Neural progenitor cell (in vitro differentiated cells): ENCODE measurements around the gene RAG2. TPM values are rescaled to one million over a fixed set of nuclear protein-coding genes. Genes with fewer than 3 reads are reported as not detected.

Experiments
- DNase-seq: peaks from one replicate; pipeline ENCODE4 v3.0.0-alpha.2; 2016; ENCODE audit warnings: low spot score
- H2AFZ ChIP-seq: fragments of 200-600 bp; sonication (generic); replicated peaks from 2 replicates; pipeline ENCODE4 v1.6.1; 2016; ENCODE audit warnings: antibody characterized with exemption
- H3F3A ChIP-seq: fragments of 200-600 bp; sonication (generic); 2 replicates; pipeline ENCODE4 v1.6.1; 2016; ENCODE audit warnings: antibody characterized with exemption, low read depth
- H3K27ac ChIP-seq: fragments of 200-600 bp; sonication (generic); 2 replicates; pipeline ENCODE4 v1.5.1; 2016; ENCODE audit warnings: mild to moderate bottlenecking
- H3K27me3 ChIP-seq: fragments of 200-600 bp; sonication (generic); 2 replicates; pipeline ENCODE4 v1.6.1; 2016; ENCODE audit warnings: mild to moderate bottlenecking, moderate library complexity
- H3K36me3 ChIP-seq: fragments of 200-600 bp; sonication (generic); 2 replicates; pipeline ENCODE4 v1.5.1; 2016
- H3K4me1 ChIP-seq: fragments of 200-600 bp; sonication (generic); 2 replicates; pipeline ENCODE4 v1.6.1; 2016; ENCODE audit warnings: mixed run types
- H3K4me2 ChIP-seq: fragments of 200-600 bp; sonication (generic); 2 replicates; pipeline ENCODE4 v1.6.1; 2016
- H3K4me3 ChIP-seq: fragments of 200-600 bp; sonication (generic); 2 replicates; pipeline ENCODE4 v1.5.1; 2016
- H3K79me2 ChIP-seq: fragments of 200-600 bp; sonication (generic); 2 replicates; pipeline ENCODE4 v1.6.1; 2016; ENCODE audit warnings: low read depth
- H3K9ac ChIP-seq: fragments of 200-600 bp; sonication (generic); 2 replicates; pipeline ENCODE4 v1.6.1; 2016
- H3K9me3 ChIP-seq: fragments of 200-600 bp; sonication (generic); 2 replicates; pipeline ENCODE4 v1.5.1; 2016; ENCODE audit warnings: low read depth
- H4K20me1 ChIP-seq: fragments of 200-600 bp; sonication (generic); 2 replicates; pipeline ENCODE4 v1.6.1; 2016; ENCODE audit warnings: low read depth
- H3K27ac Mint-ChIP-seq: 3 replicates; pipeline ENCODE4 v1.8.0; 2021; ENCODE audit warnings: mixed read lengths
- H3K27me3 Mint-ChIP-seq: 2 replicates; pipeline ENCODE4 v1.8.0; 2022; ENCODE audit warnings: low read depth, mild to moderate bottlenecking, inconsistent platforms, moderate library complexity, mixed read lengths; ENCODE audit not compliant: insufficient read depth
- H3K36me3 Mint-ChIP-seq: 3 replicates; pipeline ENCODE4 v1.8.0; 2021; ENCODE audit warnings: mixed read lengths
- H3K4me1 Mint-ChIP-seq: 3 replicates; pipeline ENCODE4 v1.8.0; 2021; ENCODE audit warnings: mixed read lengths
- H3K4me3 Mint-ChIP-seq: 3 replicates; pipeline ENCODE4 v1.8.0; 2021; ENCODE audit warnings: mild to moderate bottlenecking, moderate library complexity, mixed read lengths
- H3K9me3 Mint-ChIP-seq: 3 replicates; pipeline ENCODE4 v1.8.0; 2020; ENCODE audit warnings: mixed read lengths
- CTCF ChIP-seq: fragments of 200-600 bp; sonication (generic); IDR thresholded peaks from 2 replicates; pipeline ENCODE4 v1.5.1; 2017; ENCODE audit warnings: antibody characterized with exemption, mild to moderate bottlenecking
- EZH2 ChIP-seq: fragments of 200-600 bp; sonication (generic); IDR thresholded peaks from 2 replicates; pipeline ENCODE4 v1.6.1; 2017; ENCODE audit warnings: antibody characterized with exemption, mild to moderate bottlenecking, moderate library complexity
- EZH2phosphoT487 ChIP-seq: fragments of 200-600 bp; sonication (generic); IDR thresholded peaks from 2 replicates; pipeline ENCODE4 v1.6.1; 2017; ENCODE audit warnings: antibody characterized with exemption
- total RNA-seq: library from RNA; depleted of rRNA; stranded (reverse); fragments of >200 nt; gene quantifications from 2 replicates; pipeline ENCODE4 v1.2.3, GENCODE V29; 2015; ENCODE audit warnings: low replicate concordance

The RAG2 gene
- total RNA-seq, 1 donor from 2014 or later: 0.15 TPM

- H3K9ac ChIP-seq: no peak overlapping the region
- no peaks in the 10 kb centered on the region for H3K27me3 ChIP-seq
- H3K36me3 ChIP-seq: no peaks in the 10 kb centered on the region
- Mint-ChIP-seq H3K27me3 (no peaks in the 10 kb centered on the region), H3K4me3 (no peak overlapping the region), H3K4me1 (no peaks in the 10 kb centered on the region), H3K27ac (no peak overlapping the region), H3K9me3 (peaks cover under 1% of the 10 kb centered on the region), H3K36me3 (no peaks in the 10 kb centered on the region)
- no peak overlapping the region for H2AFZ ChIP-seq
- no peaks in the 10 kb centered on the region for H3K9me3 ChIP-seq
- H3K27ac ChIP-seq: no peak overlapping the region
- no peaks in the 10 kb centered on the region for H4K20me1 ChIP-seq
- H3K4me1 ChIP-seq: no peaks in the 10 kb centered on the region
- DNase-seq: no peak
- H3K4me2 ChIP-seq: no peak overlapping the region
- no peaks in the 10 kb centered on the region for H3F3A ChIP-seq
- H3K4me3 ChIP-seq: no peak overlapping the region
- TF ChIP-seq EZH2phosphoT487 (no peak), EZH2 (no peak), CTCF (no peak)
- no peaks in the 10 kb centered on the region for H3K79me2 ChIP-seq
Observed at GRCh38 chr11:36618363-36619047, 20.5 kb upstream of the RAG2 start.

GRCh38 chr11:36617543-36618362 lies 19.7 kb upstream of the RAG2 start:
- Mint-ChIP-seq H3K4me1 (no peaks in the 10 kb centered on the region), H3K27ac (no peak overlapping the region), H3K4me3 (no peak overlapping the region), H3K36me3 (no peaks in the 10 kb centered on the region), H3K27me3 (no peaks in the 10 kb centered on the region), H3K9me3 (peaks cover 2% of the 10 kb centered on the region)
- Histone ChIP-seq H3K4me2 (no peak overlapping the region), H3K4me1 (no peaks in the 10 kb centered on the region), H3K36me3 (no peaks in the 10 kb centered on the region), H3K9me3 (no peaks in the 10 kb centered on the region), H4K20me1 (no peaks in the 10 kb centered on the region), H3K27me3 (no peaks in the 10 kb centered on the region), H3K4me3 (no peak overlapping the region), H3K9ac (no peak overlapping the region), H3F3A (no peaks in the 10 kb centered on the region), H3K27ac (no peak overlapping the region), H3K79me2 (no peaks in the 10 kb centered on the region), H2AFZ (no peak overlapping the region)
- TF ChIP-seq EZH2phosphoT487 (no peak), CTCF (no peak), EZH2 (no peak)
- DNase-seq: no peak

- Mint-ChIP-seq H3K4me3 (no peak overlapping the region), H3K27me3 (no peaks in the 10 kb centered on the region), H3K27ac (no peak overlapping the region), H3K36me3 (peaks cover 2% of the 10 kb centered on the region), H3K9me3 (peaks cover 2% of the 10 kb centered on the region), H3K4me1 (no peaks in the 10 kb centered on the region)
- no peaks in the 10 kb centered on the region for H4K20me1 ChIP-seq
- no peaks in the 10 kb centered on the region for H3K27me3 ChIP-seq
- no peak overlapping the region for H3K27ac ChIP-seq
- H3K36me3 ChIP-seq: no peaks in the 10 kb centered on the region
- no peaks in the 10 kb centered on the region for H3K4me1 ChIP-seq
- no peaks in the 10 kb centered on the region for H3F3A ChIP-seq
- no peaks in the 10 kb centered on the region for H3K9me3 ChIP-seq
- no peak overlapping the region for H3K4me3 ChIP-seq
- H2AFZ ChIP-seq: no peak overlapping the region
- no peaks in the 10 kb centered on the region for H3K79me2 ChIP-seq
- no peak for TF ChIP-seq EZH2phosphoT487
- no peak for TF ChIP-seq EZH2
- H3K9ac ChIP-seq: no peak overlapping the region
- DNase-seq: no peak
- no peak overlapping the region for H3K4me2 ChIP-seq
Observed at GRCh38 chr11:36615826-36616225, 17.8 kb upstream of the RAG2 start.

GRCh38 chr11:36609383-36609782 lies 11.3 kb upstream of the RAG2 start:
- Mint-ChIP-seq H3K4me1 (no peaks in the 10 kb centered on the region), H3K9me3 (peaks cover 2% of the 10 kb centered on the region), H3K4me3 (no peak overlapping the region), H3K36me3 (peaks cover 2% of the 10 kb centered on the region), H3K27ac (no peak overlapping the region), H3K27me3 (no peaks in the 10 kb centered on the region)
- Histone ChIP-seq H3K79me2 (no peaks in the 10 kb centered on the region), H3K4me2 (no peak overlapping the region), H2AFZ (no peak overlapping the region), H4K20me1 (no peaks in the 10 kb centered on the region), H3K27ac (no peak overlapping the region), H3K9me3 (no peaks in the 10 kb centered on the region), H3F3A (no peaks in the 10 kb centered on the region), H3K4me1 (no peaks in the 10 kb centered on the region), H3K27me3 (no peaks in the 10 kb centered on the region), H3K36me3 (no peaks in the 10 kb centered on the region), H3K4me3 (no peak overlapping the region), H3K9ac (no peak overlapping the region)
- DNase-seq: no peak
- TF ChIP-seq EZH2phosphoT487: no peak
- no peak for TF ChIP-seq EZH2
- TF ChIP-seq CTCF: no peak
